ENCODE measurements around the gene RSPRY1. TPM values are rescaled to one million over a fixed set of nuclear protein-coding genes. Genes with fewer than 3 reads are reported as not detected.

RSPRY1 gene
- total RNA-seq, 3 donors from 2014 or later = 40.6 to 44.1 (median 42.0) TPM

DNA sequence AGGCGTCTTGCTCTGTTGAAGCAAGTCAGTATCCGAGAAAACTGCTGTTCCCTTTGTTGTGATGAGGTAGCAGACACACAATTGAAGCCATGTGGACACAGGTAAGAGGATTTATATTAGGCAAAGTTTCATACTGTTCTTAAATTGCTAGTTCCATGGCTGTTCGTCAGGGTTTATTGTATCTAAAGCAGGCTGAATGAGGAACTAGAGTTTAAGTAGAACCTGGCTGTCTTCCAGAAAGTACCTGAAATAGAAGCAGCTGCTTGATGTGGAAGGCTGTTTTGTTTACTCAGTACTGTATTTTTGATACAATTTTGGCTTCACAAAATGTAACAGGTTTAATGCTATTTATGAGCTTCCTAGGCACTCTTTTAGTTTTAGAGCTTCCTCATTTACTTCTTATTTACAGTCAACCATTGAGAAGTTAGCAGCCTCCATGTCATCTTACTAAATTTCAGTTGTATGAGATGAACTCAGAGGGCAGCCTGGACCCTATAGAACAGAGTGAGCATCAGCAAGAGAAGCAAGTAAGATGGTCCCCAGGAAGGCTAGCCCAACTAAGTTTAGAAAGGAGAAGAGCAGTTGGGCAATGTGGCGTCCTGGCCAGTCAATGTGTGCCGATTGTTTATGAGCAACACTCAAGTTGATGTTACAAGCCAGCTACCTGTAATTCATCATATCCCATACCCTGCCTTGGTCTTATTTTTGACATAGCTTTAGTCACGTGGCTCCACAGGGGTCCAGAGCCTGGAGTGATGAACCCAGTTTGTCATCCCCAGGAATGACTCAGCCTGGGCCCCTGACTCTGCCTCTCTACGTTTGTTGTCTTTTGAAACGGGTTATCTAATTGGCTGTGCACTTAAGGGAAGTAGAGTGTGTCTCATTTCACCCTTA, 49.2 kb downstream of the RSPRY1 start:
- Histone ChIP-seq H3K36me3 (ENCODE audit: low read depth) (peaks cover 10% of the 10 kb centered on the region), H3K9me3 (no peaks in the 10 kb centered on the region), H3K4me3 (no peak overlapping the region), H3K4me1 (ENCODE audit: low read depth) (no peaks in the 10 kb centered on the region)
- DNase-seq (no peak), ATAC-seq (peak; percentile 88)
- intact Hi-C loops (cut with DNase I, micrococcal nuclease) = no loop called here
- TF ChIP-seq, protein P1, sequence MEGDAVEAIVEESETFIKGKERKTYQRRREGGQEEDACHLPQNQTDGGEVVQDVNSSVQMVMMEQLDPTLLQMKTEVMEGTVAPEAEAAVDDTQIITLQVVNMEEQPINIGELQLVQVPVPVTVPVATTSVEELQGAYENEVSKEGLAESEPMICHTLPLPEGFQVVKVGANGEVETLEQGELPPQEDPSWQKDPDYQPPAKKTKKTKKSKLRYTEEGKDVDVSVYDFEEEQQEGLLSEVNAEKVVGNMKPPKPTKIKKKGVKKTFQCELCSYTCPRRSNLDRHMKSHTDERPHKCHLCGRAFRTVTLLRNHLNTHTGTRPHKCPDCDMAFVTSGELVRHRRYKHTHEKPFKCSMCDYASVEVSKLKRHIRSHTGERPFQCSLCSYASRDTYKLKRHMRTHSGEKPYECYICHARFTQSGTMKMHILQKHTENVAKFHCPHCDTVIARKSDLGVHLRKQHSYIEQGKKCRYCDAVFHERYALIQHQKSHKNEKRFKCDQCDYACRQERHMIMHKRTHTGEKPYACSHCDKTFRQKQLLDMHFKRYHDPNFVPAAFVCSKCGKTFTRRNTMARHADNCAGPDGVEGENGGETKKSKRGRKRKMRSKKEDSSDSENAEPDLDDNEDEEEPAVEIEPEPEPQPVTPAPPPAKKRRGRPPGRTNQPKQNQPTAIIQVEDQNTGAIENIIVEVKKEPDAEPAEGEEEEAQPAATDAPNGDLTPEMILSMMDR (IDR thresholded peaks at IDR 0.05) = no peak

DNA sequence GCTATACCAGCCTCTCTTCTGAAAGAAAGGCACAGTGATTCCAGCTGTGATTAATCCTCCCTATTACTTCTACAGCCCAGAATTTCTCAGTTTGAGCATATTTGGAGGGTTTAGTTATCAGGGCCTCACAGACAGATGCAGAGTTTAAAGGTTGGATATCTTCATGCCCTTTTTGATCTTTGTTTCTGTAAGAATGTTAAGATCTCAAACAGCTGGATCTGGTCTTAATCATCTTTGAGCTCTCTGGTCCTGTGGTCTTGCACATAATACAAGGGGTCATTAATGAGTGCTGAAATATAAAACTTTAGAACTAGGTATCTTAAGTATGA, 49.9 kb downstream of the RSPRY1 start:
- intact Hi-C loops (cut with DNase I, micrococcal nuclease) = no loop called here
- Histone ChIP-seq H3K4me1 (ENCODE audit: low read depth) (no peaks in the 10 kb centered on the region), H3K36me3 (ENCODE audit: low read depth) (peaks cover 4% of the 10 kb centered on the region), H3K9me3 (no peaks in the 10 kb centered on the region), H3K4me3 (no peak overlapping the region)
- TF ChIP-seq, protein P1 (IDR thresholded peaks at IDR 0.05) = no peak
- ATAC-seq (no peak), DNase-seq (no peak)

DNA sequence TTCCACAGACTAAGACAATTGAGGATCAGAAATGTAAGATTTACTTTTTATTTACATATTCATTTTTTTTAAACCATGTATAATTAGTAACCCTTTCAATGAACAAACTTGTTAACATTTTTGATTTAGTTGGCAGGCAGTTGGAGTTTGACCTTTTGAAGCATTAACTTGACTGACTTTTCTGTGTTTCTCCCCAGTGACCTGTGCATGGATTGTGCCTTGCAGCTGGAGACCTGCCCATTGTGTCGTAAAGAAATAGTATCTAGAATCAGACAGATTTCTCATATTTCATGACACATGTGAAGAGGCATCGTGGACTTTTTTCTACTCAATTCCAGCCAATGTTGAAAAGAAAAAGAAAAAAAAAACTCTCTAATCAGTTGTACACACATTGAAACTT, 52.6 kb downstream of the RSPRY1 start:
- intact Hi-C loops (cut with DNase I, micrococcal nuclease) = no loop called here
- ATAC-seq = no peak
- TF ChIP-seq, protein P1 (IDR thresholded peaks at IDR 0.05) = no peak
- Histone ChIP-seq H3K36me3 (ENCODE audit: low read depth) (no peaks in the 10 kb centered on the region), H3K4me1 (ENCODE audit: low read depth) (peaks cover 4% of the 10 kb centered on the region), H3K4me3 (no peak overlapping the region), H3K9me3 (no peaks in the 10 kb centered on the region)
- DNase-seq = no peak

DNA sequence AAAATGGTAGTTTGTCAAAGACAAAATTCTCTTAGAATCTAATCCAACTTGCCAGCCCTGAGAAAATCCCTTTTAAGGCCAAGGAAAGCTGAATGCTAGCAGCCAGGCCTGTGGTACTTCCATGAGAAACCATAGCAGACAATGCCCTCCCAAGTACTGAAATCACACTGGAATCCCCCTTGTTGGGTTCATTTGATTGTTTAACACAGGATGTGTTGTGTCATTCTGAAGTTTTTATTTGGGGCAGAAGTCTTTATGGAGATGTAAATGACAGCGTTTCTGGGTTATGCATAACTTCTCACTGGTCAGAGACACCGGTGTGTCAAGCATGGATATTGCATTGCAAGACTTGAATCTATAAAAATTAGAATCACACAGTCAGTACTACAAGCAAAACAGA, 53.0 kb downstream of the RSPRY1 start:
- intact Hi-C loops (cut with DNase I, micrococcal nuclease) = no loop called here
- no peak for DNase-seq
- Histone ChIP-seq H3K4me3 (no peak overlapping the region), H3K9me3 (no peaks in the 10 kb centered on the region), H3K36me3 (ENCODE audit: low read depth) (no peaks in the 10 kb centered on the region), H3K4me1 (ENCODE audit: low read depth) (peaks cover 6% of the 10 kb centered on the region)
- TF ChIP-seq, protein P1 (IDR thresholded peaks at IDR 0.05) = no peak
- no peak for ATAC-seq

DNA sequence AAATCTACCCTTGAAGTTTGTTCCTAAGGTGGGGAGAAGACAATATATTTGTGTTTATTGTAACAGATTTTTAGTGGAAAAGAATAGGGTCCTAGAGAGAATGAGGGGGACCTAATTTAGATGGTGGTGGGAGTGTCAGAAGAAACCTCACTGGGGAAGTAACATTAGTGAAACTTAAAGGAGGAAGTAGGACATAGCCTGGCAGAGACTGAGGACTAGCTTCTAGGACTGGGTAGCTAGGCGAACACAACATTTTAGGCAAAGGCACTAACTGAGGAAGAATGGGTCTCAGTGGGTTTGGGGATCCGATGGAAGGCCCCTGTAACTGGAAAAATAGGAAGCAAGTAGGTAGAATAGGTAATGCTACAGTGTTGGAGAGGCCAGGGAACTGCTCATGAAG, 54.7 kb downstream of the RSPRY1 start:
- ATAC-seq (no peak), DNase-seq (no peak)
- Histone ChIP-seq H3K9me3 (no peaks in the 10 kb centered on the region), H3K4me1 (ENCODE audit: low read depth) (peaks cover 10% of the 10 kb centered on the region), H3K4me3 (no peak overlapping the region), H3K36me3 (ENCODE audit: low read depth) (no peaks in the 10 kb centered on the region)
- TF ChIP-seq, protein P1 (IDR thresholded peaks at IDR 0.05) = no peak
- intact Hi-C loops (cut with DNase I, micrococcal nuclease) = no loop called here

Measured in mucosa of descending colon (tissue), 3 donors.